Activated CD4-positive, alpha-beta T cell treated with anti-CD3 and anti-CD28 coated beads for 24 hours (primary cell): Measurements from ENCODE around the gene SOX2.
"Not testable (repeated sequence)": the region's sequence is repeated elsewhere in the genome, so short reads cannot be mapped to it uniquely, and the experiment has no call there.

Source experiments
- DNase-seq, 2 donors: peaks; one replicate each; pipeline ENCODE4 v3.0.0-alpha.2; 2020; ENCODE audit warnings: low read depth in 2 of 2

Gene SOX2

DNA sequence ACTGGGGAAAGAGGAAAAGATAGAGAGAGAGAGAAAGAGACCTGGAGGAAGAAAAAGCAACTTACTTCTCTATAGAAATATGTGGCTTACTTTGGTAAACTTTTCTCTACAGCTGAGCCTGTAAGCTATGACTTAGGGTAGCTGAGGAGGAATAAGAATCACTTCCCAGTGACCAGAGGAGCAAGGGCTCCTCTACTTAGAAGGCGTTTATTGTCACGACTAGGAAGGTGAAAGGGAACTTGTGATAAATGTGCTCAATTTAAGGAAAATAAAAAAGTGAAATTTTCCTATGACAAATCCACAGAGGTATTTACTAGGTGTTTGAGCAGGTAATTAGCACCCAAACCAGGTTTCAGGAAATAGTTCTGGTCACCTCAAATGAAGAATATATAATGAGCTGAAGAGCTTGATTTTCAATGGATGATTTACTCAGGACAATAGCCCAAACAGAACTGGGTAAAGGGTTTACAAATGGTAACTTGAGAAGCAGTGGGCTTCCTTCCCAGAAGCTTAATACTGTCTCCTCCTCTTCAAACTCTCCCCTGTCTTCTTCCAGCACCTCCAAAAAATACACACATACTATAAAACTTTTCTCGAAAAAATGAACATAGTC is 46.1 kb downstream of the SOX2 start:
- DNase-seq: no peak

- DNase-seq: no peak
Measured at GRCh38 chr3:181761906-181762305, 50.2 kb downstream of the SOX2 start.

GRCh38 chr3:181764033-181764432 is 52.3 kb downstream of the SOX2 start:
- DNase-seq: not testable (repeated sequence)
